SHP77 (cell line): ENCODE results near the gene EIF2S3B.

Source experiments
- DNase-seq, 2 experiments: peaks; one replicate each; lab custom pipeline; 2025; lab: John Stamatoyannopoulos, UW

Gene EIF2S3B

GRCh38 chr12:10554756-10555481 lies 49.2 kb downstream of the EIF2S3B start:
- no peak for DNase-seq

- DNase-seq, result no peak
Measured at GRCh38 chr12:10557329-10557728, 51.6 kb downstream of the EIF2S3B start.

- no peak for DNase-seq
Measured at GRCh38 chr12:10557766-10558165, 52.1 kb downstream of the EIF2S3B start.
